Fibroblast of lung (primary cell): Measurements from ENCODE around the gene CSRNP3.

Experiments used
- CTCF ChIP-seq, 2 donors: IDR thresholded peaks in 1 of 2; conservative IDR thresholded peaks in 1 of 2; 1 replicate in 1 of 2; 2 replicates in 1 of 2; pipeline ENCODE4 v1.5.1; 2011 to 2012; ENCODE audit warnings: low read length in 2 of 2, control low read depth in 1 of 2, inconsistent platforms in 1 of 2, low read depth in 1 of 2, mild to moderate bottlenecking in 1 of 2
- EZH2 ChIP-seq: IDR thresholded peaks from 2 replicates; pipeline ENCODE4 v1.5.1; 2012; ENCODE audit warnings: low read length, control low read depth, mild to moderate bottlenecking; ENCODE audit errors: missing control alignments

DNA sequence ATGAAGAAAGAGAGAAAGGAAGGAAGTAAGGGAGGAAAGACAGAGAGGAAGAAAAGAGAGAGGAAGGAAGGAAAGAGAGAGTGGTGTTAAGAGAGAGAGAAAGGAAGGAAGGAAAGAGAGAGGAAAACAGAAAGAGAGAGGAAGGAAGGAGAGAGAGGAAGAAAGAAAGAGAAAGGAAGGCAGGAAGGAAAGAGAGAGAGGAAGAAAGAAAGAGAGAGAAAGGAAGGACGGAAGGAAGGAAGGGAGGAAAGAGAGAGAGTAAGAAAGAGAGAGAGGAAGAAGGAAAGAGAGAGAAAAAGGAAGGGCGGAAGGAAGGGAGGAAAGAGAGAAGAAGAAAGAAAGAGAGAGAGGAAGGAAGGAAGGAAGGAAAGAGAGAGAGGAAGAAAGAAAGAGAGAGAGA, 197.1 kb downstream of the CSRNP3 start:
- TF ChIP-seq EZH2 (no peak), CTCF (conservative IDR thresholded peaks at IDR 0.05 in 1 of 2, IDR thresholded peaks at IDR 0.05 in 1 of 2; ENCODE audit: low read depth in 1 of 2, low read length in 2 of 2) (no peak)
